ENCODE results near the gene CCDC27.

GRCh38 chr1:3761296-3762010 lies 9.2 kb downstream of the CCDC27 start:
- TF ChIP-seq POLR2AphosphoS5 (IDR thresholded peaks at IDR 0.05; ENCODE audit: low read depth), result no peak
- no peak for TF ChIP-seq CTCF (IDR thresholded peaks at IDR 0.05; ENCODE audit: insufficient read depth, low read length)
- no peak for TF ChIP-seq SPI1 (IDR thresholded peaks at IDR 0.05; ENCODE audit: borderline replicate concordance, low read depth)
- no peak for TF ChIP-seq REST (IDR thresholded peaks at IDR 0.05; ENCODE audit: insufficient replicate concordance, low read depth)

Measured in HL-60 (cell line).